ENCODE results near the gene BUD23.
"Not testable (repeated sequence)": the region's sequence is repeated elsewhere in the genome, so short reads cannot be mapped to it uniquely, and the experiment has no call there.

Gene BUD23

DNA sequence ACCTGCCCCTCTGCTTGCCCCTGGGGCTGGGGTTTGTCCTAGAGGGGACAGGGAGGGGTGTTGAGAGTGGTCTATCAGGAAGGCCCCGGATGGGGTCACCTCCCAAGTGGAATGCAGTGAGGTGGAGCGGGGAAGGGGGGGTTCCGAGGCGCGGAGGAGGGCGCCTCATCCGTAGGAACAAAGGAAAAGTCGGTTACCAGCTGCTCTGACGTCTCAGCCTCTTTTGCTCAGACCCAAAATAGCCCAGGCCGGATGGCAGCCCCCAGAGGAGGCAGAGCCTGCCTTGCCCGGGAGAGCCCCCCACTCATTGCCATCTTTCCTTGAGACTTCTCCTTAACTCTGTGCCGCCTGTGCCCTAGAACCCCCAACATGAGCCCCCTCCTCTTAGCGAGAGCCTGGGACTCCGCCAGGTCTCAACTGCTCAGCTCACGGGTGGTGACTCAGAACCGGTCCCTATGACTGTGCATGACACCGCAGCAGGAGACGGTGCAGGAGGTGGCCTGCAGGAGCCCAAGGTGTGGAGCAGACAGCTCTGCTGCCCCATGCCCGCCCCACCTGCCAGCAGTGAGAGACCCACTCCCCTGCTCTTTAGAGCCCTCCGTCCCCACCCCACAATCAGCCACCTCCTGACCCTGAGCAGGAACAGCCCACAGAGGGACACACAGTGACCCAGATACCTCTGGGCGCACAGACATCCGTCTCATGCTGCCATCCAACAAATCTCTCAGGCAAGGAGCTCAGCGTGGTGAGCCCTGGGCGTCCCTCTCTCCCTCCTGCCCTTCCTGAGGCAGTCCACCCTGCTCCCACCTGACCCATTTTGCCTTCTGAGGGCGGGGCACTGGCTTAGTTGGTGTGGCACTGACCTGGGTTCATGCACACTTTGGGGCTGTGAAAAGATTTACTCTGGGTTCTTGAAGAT lies 23.0 kb downstream of the BUD23 start:
- Histone ChIP-seq H3K36me3 (ENCODE audit: control insufficient read depth, insufficient read depth, low read length) (no peaks in the 10 kb centered on the region), H3K4me1 (no peaks in the 10 kb centered on the region), H3K9me3 (ENCODE audit: control insufficient read depth, low read length) (no peaks in the 10 kb centered on the region), H3K79me2 (no peaks in the 10 kb centered on the region), H3K27ac (no peak overlapping the region), H2AFZ (no peak overlapping the region), H3K27me3 (ENCODE audit: control insufficient read depth, insufficient read depth, low read length) (no peaks in the 10 kb centered on the region), H3K4me3 (ENCODE audit: low read depth, low read length) (no peak overlapping the region), H3K9ac (no peak overlapping the region), H3K4me2 (ENCODE audit: low read length) (no peak overlapping the region)
- TF ChIP-seq, protein P1, sequence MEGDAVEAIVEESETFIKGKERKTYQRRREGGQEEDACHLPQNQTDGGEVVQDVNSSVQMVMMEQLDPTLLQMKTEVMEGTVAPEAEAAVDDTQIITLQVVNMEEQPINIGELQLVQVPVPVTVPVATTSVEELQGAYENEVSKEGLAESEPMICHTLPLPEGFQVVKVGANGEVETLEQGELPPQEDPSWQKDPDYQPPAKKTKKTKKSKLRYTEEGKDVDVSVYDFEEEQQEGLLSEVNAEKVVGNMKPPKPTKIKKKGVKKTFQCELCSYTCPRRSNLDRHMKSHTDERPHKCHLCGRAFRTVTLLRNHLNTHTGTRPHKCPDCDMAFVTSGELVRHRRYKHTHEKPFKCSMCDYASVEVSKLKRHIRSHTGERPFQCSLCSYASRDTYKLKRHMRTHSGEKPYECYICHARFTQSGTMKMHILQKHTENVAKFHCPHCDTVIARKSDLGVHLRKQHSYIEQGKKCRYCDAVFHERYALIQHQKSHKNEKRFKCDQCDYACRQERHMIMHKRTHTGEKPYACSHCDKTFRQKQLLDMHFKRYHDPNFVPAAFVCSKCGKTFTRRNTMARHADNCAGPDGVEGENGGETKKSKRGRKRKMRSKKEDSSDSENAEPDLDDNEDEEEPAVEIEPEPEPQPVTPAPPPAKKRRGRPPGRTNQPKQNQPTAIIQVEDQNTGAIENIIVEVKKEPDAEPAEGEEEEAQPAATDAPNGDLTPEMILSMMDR (IDR thresholded peaks at IDR 0.05), result no peak

DNA sequence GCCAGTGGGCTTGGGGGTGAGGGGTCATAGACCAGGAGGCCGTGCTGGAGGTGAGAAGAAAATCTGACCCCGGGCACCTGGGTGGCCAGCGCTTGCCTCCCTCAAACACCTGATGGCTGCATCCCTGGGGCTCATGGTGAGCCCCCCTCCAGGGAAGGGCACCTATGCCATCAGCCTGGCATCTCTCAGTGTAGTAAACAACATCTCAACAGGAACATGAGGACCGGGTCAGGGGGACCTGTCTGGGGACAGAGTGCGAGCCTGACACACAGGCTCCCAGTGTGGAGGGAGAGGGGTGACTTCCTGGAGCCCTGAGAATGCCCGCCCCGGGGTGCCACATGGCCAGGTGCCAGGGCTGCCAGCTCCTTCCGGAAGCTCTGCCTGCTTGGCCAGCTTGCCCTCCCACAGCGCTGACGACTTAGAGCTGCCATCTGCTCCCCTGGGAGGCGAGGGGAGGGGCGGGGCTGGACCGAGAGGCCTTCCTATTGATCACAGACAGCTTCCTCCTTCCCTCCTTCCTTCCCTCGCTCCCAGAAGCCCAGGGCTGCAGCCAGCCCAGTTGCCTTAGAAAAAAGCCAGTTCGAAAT lies 23.7 kb downstream of the BUD23 start:
- Histone ChIP-seq H3K4me3 (ENCODE audit: low read depth, low read length) (no peak overlapping the region), H3K4me1 (no peaks in the 10 kb centered on the region), H3K79me2 (no peaks in the 10 kb centered on the region), H2AFZ (no peak overlapping the region), H3K9me3 (ENCODE audit: control insufficient read depth, low read length) (no peaks in the 10 kb centered on the region), H3K4me2 (ENCODE audit: low read length) (no peak overlapping the region), H3K9ac (no peak overlapping the region), H3K36me3 (ENCODE audit: control insufficient read depth, insufficient read depth, low read length) (no peaks in the 10 kb centered on the region), H3K27me3 (ENCODE audit: control insufficient read depth, insufficient read depth, low read length) (no peaks in the 10 kb centered on the region), H3K27ac (no peak overlapping the region)
- TF ChIP-seq, protein P1 (IDR thresholded peaks at IDR 0.05), result no peak

DNA sequence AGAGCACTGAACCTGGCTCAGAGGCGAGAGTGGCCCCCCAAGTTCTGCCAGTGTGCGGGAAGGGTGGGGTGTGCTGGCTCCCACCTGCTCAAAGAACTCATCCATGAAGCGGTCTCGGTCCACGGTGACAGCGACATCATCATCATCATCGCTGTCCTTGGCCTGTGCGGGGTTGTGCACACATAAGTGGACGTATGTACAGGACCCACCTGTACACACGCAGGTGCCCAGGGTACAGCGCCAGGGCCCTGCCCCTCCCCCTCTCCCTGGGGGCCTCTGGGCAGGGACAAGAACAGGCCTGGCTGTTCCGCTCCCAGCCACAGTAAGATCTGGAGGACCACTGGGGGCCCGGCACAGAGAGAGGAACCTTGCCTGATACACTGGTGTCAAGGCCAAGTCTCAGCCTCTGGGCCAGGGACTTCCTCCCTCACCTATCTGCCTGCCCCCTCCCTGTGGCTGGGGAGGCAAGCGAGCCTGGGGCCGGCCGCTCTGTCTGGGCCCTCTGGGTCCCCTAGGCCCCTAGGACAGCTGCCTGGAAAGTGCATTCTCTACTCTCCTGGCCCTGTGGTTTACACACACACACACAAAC lies 25.7 kb downstream of the BUD23 start:
- Histone ChIP-seq H3K27me3 (ENCODE audit: control insufficient read depth, insufficient read depth, low read length) (no peaks in the 10 kb centered on the region), H3K79me2 (peaks cover 4% of the 10 kb centered on the region), H2AFZ (no peak overlapping the region), H3K4me1 (peaks cover 4% of the 10 kb centered on the region), H3K36me3 (ENCODE audit: control insufficient read depth, insufficient read depth, low read length) (no peaks in the 10 kb centered on the region), H3K9me3 (ENCODE audit: control insufficient read depth, low read length) (no peaks in the 10 kb centered on the region), H3K27ac (no peak overlapping the region), H3K9ac (no peak overlapping the region), H3K4me2 (ENCODE audit: low read length) (no peak overlapping the region), H3K4me3 (ENCODE audit: low read depth, low read length) (no peak overlapping the region)
- TF ChIP-seq, protein P1 (IDR thresholded peaks at IDR 0.05), result no peak

DNA sequence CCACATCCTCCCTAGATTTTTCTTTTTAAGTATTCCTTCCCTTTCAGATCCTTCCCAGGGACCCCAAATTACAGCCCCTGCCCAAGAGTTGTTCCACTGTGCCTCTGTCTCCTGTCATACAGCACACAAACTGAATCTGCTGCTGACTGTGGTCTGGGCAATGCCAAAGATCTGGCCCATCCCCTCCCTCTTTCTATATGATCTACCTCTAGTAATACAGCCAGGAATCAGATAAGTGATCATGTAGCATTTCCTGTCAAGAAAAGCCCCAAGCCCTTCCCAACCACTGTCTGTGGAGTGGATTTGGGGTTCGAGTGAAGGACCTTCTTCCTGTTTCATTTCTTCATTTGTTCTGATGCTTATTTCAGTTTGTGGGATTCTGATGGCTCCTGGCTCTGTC lies 29.4 kb downstream of the BUD23 start:
- Histone ChIP-seq H3K9ac (no peak overlapping the region), H3K9me3 (ENCODE audit: control insufficient read depth, low read length) (no peaks in the 10 kb centered on the region), H3K4me2 (ENCODE audit: low read length) (no peak overlapping the region), H2AFZ (no peak overlapping the region), H3K36me3 (ENCODE audit: control insufficient read depth, insufficient read depth, low read length) (no peaks in the 10 kb centered on the region), H3K27me3 (ENCODE audit: control insufficient read depth, insufficient read depth, low read length) (no peaks in the 10 kb centered on the region), H3K4me1 (peaks cover 20% of the 10 kb centered on the region), H3K4me3 (ENCODE audit: low read depth, low read length) (no peak overlapping the region), H3K79me2 (peaks cover 4% of the 10 kb centered on the region), H3K27ac (no peak overlapping the region)
- TF ChIP-seq, protein P1 (IDR thresholded peaks at IDR 0.05), result no peak

DNA sequence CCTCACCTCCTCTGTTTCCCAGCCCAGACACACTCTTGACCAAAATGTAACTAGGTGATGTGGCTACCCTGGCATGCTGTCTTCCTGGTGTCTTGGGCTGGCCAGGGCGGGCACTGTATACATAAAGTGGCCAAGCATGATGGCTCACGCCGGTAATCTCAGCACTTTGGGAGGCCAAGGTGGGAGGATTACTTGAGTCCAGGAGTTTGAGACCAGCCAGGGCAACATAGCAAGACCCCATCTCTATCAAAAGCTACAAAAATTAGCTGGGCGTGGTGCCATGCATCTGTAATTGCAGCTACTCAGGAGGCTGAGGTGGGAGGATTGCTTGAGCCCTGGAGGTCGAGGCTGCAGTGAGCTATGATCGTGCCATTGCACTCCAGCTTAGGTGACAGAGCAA lies 29.9 kb downstream of the BUD23 start:
- not testable (repeated sequence) for H3K4me2 ChIP-seq (ENCODE audit: low read length); H3K4me3 ChIP-seq (ENCODE audit: low read depth, low read length); H3K27ac ChIP-seq; H3K79me2 ChIP-seq; H3K27me3 ChIP-seq (ENCODE audit: control insufficient read depth, insufficient read depth, low read length); H3K9ac ChIP-seq; H3K36me3 ChIP-seq (ENCODE audit: control insufficient read depth, insufficient read depth, low read length); H3K9me3 ChIP-seq (ENCODE audit: control insufficient read depth, low read length); H2AFZ ChIP-seq
- peaks cover 20% of the 10 kb centered on the region for H3K4me1 ChIP-seq

All from parathyroid adenoma (tissue), 2 donors.